Activated CD4-positive, alpha-beta memory T cell treated with anti-CD3 and anti-CD28 coated beads, Interleukin-2, amount 10 ng/mL, durations not matched to agents 7 days and 5 days (primary cell): ENCODE measurements around the gene RNF144B. TPM values are rescaled to one million over a fixed set of nuclear protein-coding genes. Genes with fewer than 3 reads are reported as not detected.

Experiments used
- CTCF ChIA-PET: fragments of 350-600 bp; sonication (Branson Sonifier 250); formaldehyde crosslinking; loops from one replicate; lab custom pipeline; 2021; ENCODE audit warnings: antibody characterized with exemption, inconsistent platforms; lab: Charles Lee
- POLR2A ChIA-PET: fragments of 350-600 bp; sonication (Branson Sonifier 250); formaldehyde crosslinking; loops from one replicate; lab custom pipeline; 2021; ENCODE audit warnings: antibody characterized with exemption; lab: Charles Lee
- DNase-seq: peaks from one replicate; pipeline ENCODE4 v3.0.0-alpha.2; 2020
- H3K27ac Mint-ChIP-seq: one replicate; pipeline ENCODE4 v1.8.0; 2021; ENCODE audit warnings: mild to moderate bottlenecking, mixed read lengths
- H3K27me3 Mint-ChIP-seq: one replicate; pipeline ENCODE4 v1.8.0; 2021; ENCODE audit warnings: mixed read lengths
- H3K36me3 Mint-ChIP-seq: one replicate; pipeline ENCODE4 v1.8.0; 2021; ENCODE audit warnings: low read depth, mixed read lengths
- H3K4me1 Mint-ChIP-seq: one replicate; pipeline ENCODE4 v1.8.0; 2021; ENCODE audit warnings: mixed read lengths
- H3K4me3 Mint-ChIP-seq: one replicate; pipeline ENCODE4 v1.8.0; 2021; ENCODE audit warnings: mild to moderate bottlenecking, mixed read lengths
- H3K9me3 Mint-ChIP-seq: one replicate; pipeline ENCODE4 v1.8.0; 2021; ENCODE audit warnings: mixed read lengths
- total RNA-seq, 2 experiments: library from RNA; stranded (reverse); gene quantifications; one replicate each; pipeline ENCODE4 v1.2.3, GENCODE V29; 2021

The RNF144B gene
- total RNA-seq, 2 experiments from 2014 or later, result 1.3 to 2.0 TPM

GRCh38 chr6:18469536-18469935, 82.4 kb downstream of the RNF144B start:
- Mint-ChIP-seq H3K27me3 (peaks cover 4% of the 10 kb centered on the region), H3K4me1 (no peaks in the 10 kb centered on the region), H3K27ac (no peak overlapping the region), H3K4me3 (no peak overlapping the region), H3K9me3 (no peaks in the 10 kb centered on the region), H3K36me3 (no peaks in the 10 kb centered on the region)
- no peak for DNase-seq
- CTCF ChIA-PET, result no interaction called here
- POLR2A ChIA-PET, result no interaction called here

- H3K4me1 Mint-ChIP-seq, result no peaks in the 10 kb centered on the region
- H3K27ac Mint-ChIP-seq, result no peak overlapping the region
- no peak overlapping the region for H3K4me3 Mint-ChIP-seq
- no peaks in the 10 kb centered on the region for H3K9me3 Mint-ChIP-seq
- no peak for DNase-seq
- CTCF ChIA-PET, result no interaction called here
- peaks cover 8% of the 10 kb centered on the region for H3K27me3 Mint-ChIP-seq
- no peaks in the 10 kb centered on the region for H3K36me3 Mint-ChIP-seq
- POLR2A ChIA-PET, result no interaction called here
Measured at GRCh38 chr6:18471232-18471964, 84.2 kb downstream of the RNF144B start.

- CTCF ChIA-PET, result no interaction called here
- Mint-ChIP-seq H3K36me3 (no peaks in the 10 kb centered on the region), H3K27me3 (peaks cover 12% of the 10 kb centered on the region), H3K4me3 (no peak overlapping the region), H3K9me3 (no peaks in the 10 kb centered on the region), H3K4me1 (peaks cover 2% of the 10 kb centered on the region), H3K27ac (no peak overlapping the region)
- POLR2A ChIA-PET, result no interaction called here
- DNase-seq, result no peak
Measured at GRCh38 chr6:18472941-18473340, 85.8 kb downstream of the RNF144B start.

- no peak for DNase-seq
- no peak overlapping the region for H3K4me3 Mint-ChIP-seq
- POLR2A ChIA-PET, result no interaction called here
- peaks cover 2% of the 10 kb centered on the region for H3K4me1 Mint-ChIP-seq
- peaks cover 13% of the 10 kb centered on the region for H3K27me3 Mint-ChIP-seq
- H3K9me3 Mint-ChIP-seq, result no peaks in the 10 kb centered on the region
- no peak overlapping the region for H3K27ac Mint-ChIP-seq
- CTCF ChIA-PET, result no interaction called here
- no peaks in the 10 kb centered on the region for H3K36me3 Mint-ChIP-seq
Measured at GRCh38 chr6:18473755-18474154, 86.6 kb downstream of the RNF144B start.

- Mint-ChIP-seq H3K4me3 (no peak overlapping the region), H3K36me3 (no peaks in the 10 kb centered on the region), H3K27me3 (peaks cover 20% of the 10 kb centered on the region), H3K27ac (no peak overlapping the region), H3K9me3 (no peaks in the 10 kb centered on the region), H3K4me1 (peaks cover 2% of the 10 kb centered on the region)
- POLR2A ChIA-PET, result no interaction called here
- no peak for DNase-seq
- CTCF ChIA-PET, result interaction anchor here (0.7 to 1.3 kb wide), 2 partner anchors 54 to 421 kb away, joined by 3 read pairs; no protein-coding TSS in a partner anchor
Measured at GRCh38 chr6:18477301-18477941, 90.3 kb downstream of the RNF144B start.

- Mint-ChIP-seq H3K27me3 (peaks cover 24% of the 10 kb centered on the region), H3K4me3 (no peak overlapping the region), H3K9me3 (no peaks in the 10 kb centered on the region), H3K4me1 (peaks cover 2% of the 10 kb centered on the region), H3K27ac (no peak overlapping the region), H3K36me3 (no peaks in the 10 kb centered on the region)
- ChIA-PET POLR2A (no interaction called here), CTCF (interaction anchor here (1.3 kb wide), 1 partner anchor 52 kb away, joined by 3 read pairs; no protein-coding TSS in a partner anchor)
- no peak for DNase-seq
Measured at GRCh38 chr6:18478610-18479009, 91.5 kb downstream of the RNF144B start.

GRCh38 chr6:18481870-18482269, 94.7 kb downstream of the RNF144B start:
- peaks cover 28% of the 10 kb centered on the region for H3K27me3 Mint-ChIP-seq
- POLR2A ChIA-PET, result no interaction called here
- no peak overlapping the region for H3K27ac Mint-ChIP-seq
- peaks cover 2% of the 10 kb centered on the region for H3K4me1 Mint-ChIP-seq
- no peak for DNase-seq
- CTCF ChIA-PET, result no interaction called here
- H3K36me3 Mint-ChIP-seq, result no peaks in the 10 kb centered on the region
- H3K9me3 Mint-ChIP-seq, result no peaks in the 10 kb centered on the region
- H3K4me3 Mint-ChIP-seq, result no peak overlapping the region

- Mint-ChIP-seq H3K27ac (no peak overlapping the region), H3K4me3 (no peak overlapping the region), H3K9me3 (no peaks in the 10 kb centered on the region), H3K27me3 (peaks cover 29% of the 10 kb centered on the region), H3K4me1 (no peaks in the 10 kb centered on the region), H3K36me3 (no peaks in the 10 kb centered on the region)
- POLR2A ChIA-PET, result no interaction called here
- DNase-seq, result no peak
- CTCF ChIA-PET, result no interaction called here
Measured at GRCh38 chr6:18485660-18486435, 98.7 kb downstream of the RNF144B start.

GRCh38 chr6:18488004-18488403, 100.9 kb downstream of the RNF144B start:
- no peak for DNase-seq
- Mint-ChIP-seq H3K27me3 (peaks cover 23% of the 10 kb centered on the region), H3K27ac (no peak overlapping the region), H3K4me1 (no peaks in the 10 kb centered on the region), H3K4me3 (no peak overlapping the region), H3K9me3 (no peaks in the 10 kb centered on the region), H3K36me3 (no peaks in the 10 kb centered on the region)
- ChIA-PET CTCF (no interaction called here), POLR2A (no interaction called here)

- H3K27me3 Mint-ChIP-seq, result peaks cover 21% of the 10 kb centered on the region
- CTCF ChIA-PET, result no interaction called here
- no peak overlapping the region for H3K4me3 Mint-ChIP-seq
- H3K4me1 Mint-ChIP-seq, result no peaks in the 10 kb centered on the region
- DNase-seq, result no peak
- POLR2A ChIA-PET, result no interaction called here
- H3K36me3 Mint-ChIP-seq, result no peaks in the 10 kb centered on the region
- H3K27ac Mint-ChIP-seq, result no peak overlapping the region
- H3K9me3 Mint-ChIP-seq, result no peaks in the 10 kb centered on the region
Measured at GRCh38 chr6:18488526-18489270, 101.5 kb downstream of the RNF144B start.

GRCh38 chr6:18489335-18489734, 102.2 kb downstream of the RNF144B start:
- Mint-ChIP-seq H3K27ac (no peak overlapping the region), H3K4me1 (no peaks in the 10 kb centered on the region), H3K4me3 (no peak overlapping the region), H3K27me3 (peaks cover 21% of the 10 kb centered on the region), H3K36me3 (no peaks in the 10 kb centered on the region), H3K9me3 (no peaks in the 10 kb centered on the region)
- no peak for DNase-seq
- ChIA-PET POLR2A (no interaction called here), CTCF (no interaction called here)

- H3K4me1 Mint-ChIP-seq, result no peaks in the 10 kb centered on the region
- no peaks in the 10 kb centered on the region for H3K9me3 Mint-ChIP-seq
- H3K27ac Mint-ChIP-seq, result no peak overlapping the region
- POLR2A ChIA-PET, result no interaction called here
- no peak for DNase-seq
- CTCF ChIA-PET, result no interaction called here
- peaks cover 23% of the 10 kb centered on the region for H3K27me3 Mint-ChIP-seq
- no peaks in the 10 kb centered on the region for H3K36me3 Mint-ChIP-seq
- H3K4me3 Mint-ChIP-seq, result no peak overlapping the region
Measured at GRCh38 chr6:18491308-18492045, 104.3 kb downstream of the RNF144B start.
